H1 (cell line): ENCODE measurements around the gene CACNA2D3. TPM values are rescaled to one million over a fixed set of nuclear protein-coding genes. Genes with fewer than 3 reads are reported as not detected.

ENCODE experiments used
- CTCF ChIA-PET: fragments of 300-600 bp; sonication (Branson Sonifier 250); formaldehyde crosslinking; loops from one replicate; lab custom pipeline; 2021; ENCODE audit not compliant: partially characterized antibody; lab: Charles Lee
- POLR2A ChIA-PET: fragments of 300-600 bp; sonication (Branson Sonifier 250); formaldehyde crosslinking; loops from one replicate; lab custom pipeline; 2021; ENCODE audit warnings: inconsistent platforms; ENCODE audit not compliant: partially characterized antibody; lab: Charles Lee
- DNase-seq, 2 experiments: peaks; one replicate each; pipeline versions ENCODE4 v3.0.0 to v3.0.0-alpha.2; 2010 to 2022; ENCODE audit warnings: low spot score in 2 of 2, low read depth in 1 of 2, mixed read lengths in 1 of 2
- FAIRE-seq: peaks from 2 replicates; lab custom pipeline; 2011; peaks lifted over from hg19 to GRCh38; lab: Jason Lieb, UNC
- H2AFZ ChIP-seq: 2 replicates; pipeline ENCODE4 v1.8.1; 2012; ENCODE audit warnings: low read length, inconsistent platforms
- H2AK5ac ChIP-seq: 2 replicates; pipeline ENCODE4 v1.6.1; 2013; ENCODE audit warnings: low read depth, low read length
- H2BK120ac ChIP-seq: replicated peaks from 2 replicates; pipeline ENCODE3; 2013; ENCODE audit warnings: low read depth, low read length, inconsistent platforms
- H2BK12ac ChIP-seq: 2 replicates; pipeline ENCODE4 v1.6.1; 2013; ENCODE audit warnings: low read depth, low read length
- H2BK15ac ChIP-seq: 2 replicates; pipeline ENCODE4 v1.6.1; 2013; ENCODE audit warnings: low read length
- H2BK20ac ChIP-seq: 2 replicates; pipeline ENCODE4 v1.6.1; 2013; ENCODE audit warnings: low read length
- H2BK5ac ChIP-seq: 2 replicates; pipeline ENCODE4 v1.6.1; 2013; ENCODE audit warnings: low read depth, low read length
- H3K14ac ChIP-seq: 2 replicates; pipeline ENCODE4 v1.6.1; 2013; ENCODE audit warnings: inconsistent platforms; ENCODE audit not compliant: insufficient read length
- H3K18ac ChIP-seq: 2 replicates; pipeline ENCODE4 v1.6.1; 2013; ENCODE audit warnings: low read length; ENCODE audit errors: extremely low read depth
- H3K23ac ChIP-seq: 2 replicates; pipeline ENCODE4 v1.6.1; 2013; ENCODE audit warnings: inconsistent platforms; ENCODE audit not compliant: insufficient read length
- H3K23me2 ChIP-seq: 2 replicates; pipeline ENCODE4 v1.6.1; 2013; ENCODE audit warnings: low read depth, low read length
- H3K27ac ChIP-seq: 2 replicates; pipeline ENCODE4 v1.6.1; 2011; ENCODE audit warnings: low read depth, low read length, inconsistent platforms
- H3K27me3 ChIP-seq, 4 experiments: replicated peaks in 1 of 4; 1 replicate in 1 of 4; 2 replicates in 3 of 4; pipeline versions ENCODE4 v1.6.1 to v1.8.1; 2011 to 2013; ENCODE audit warnings: low read length in 3 of 4, mild to moderate bottlenecking in 3 of 4, inconsistent platforms in 2 of 4, mixed read lengths in 2 of 4, moderate library complexity in 1 of 4; ENCODE audit not compliant: control insufficient read depth in 3 of 4, insufficient read depth in 3 of 4; ENCODE audit errors: extremely low read depth in 1 of 4
- H3K36me3 ChIP-seq, 4 experiments: 2 replicates each; pipeline versions ENCODE4 v1.6.1 to v1.8.1; 2011 to 2013; ENCODE audit warnings: mild to moderate bottlenecking in 4 of 4, low read length in 3 of 4, moderate library complexity in 2 of 4, control low read depth in 1 of 4, inconsistent platforms in 1 of 4; ENCODE audit not compliant: insufficient read depth in 4 of 4, control insufficient read depth in 2 of 4
- H3K4ac ChIP-seq: replicated peaks from 2 replicates; pipeline ENCODE3; 2013; ENCODE audit warnings: low read length, low read depth, mixed read lengths, inconsistent platforms; ENCODE audit not compliant: insufficient read length
- H3K4me1 ChIP-seq, 4 experiments: replicated peaks in 1 of 4; 1 replicate in 1 of 4; 2 replicates in 3 of 4; pipeline versions ENCODE4 v1.6.1 to v1.8.1; 2011 to 2013; ENCODE audit warnings: low read length in 3 of 4, inconsistent platforms in 2 of 4, mixed read lengths in 1 of 4; ENCODE audit not compliant: insufficient read depth in 4 of 4, control insufficient read depth in 3 of 4
- H3K4me2 ChIP-seq, 2 experiments: 2 replicates each; pipeline versions ENCODE4 v1.6.1 to v1.8.1; 2011 to 2013; ENCODE audit warnings: low read depth in 2 of 2, low read length in 2 of 2, control low read depth in 1 of 2, inconsistent platforms in 1 of 2, mild to moderate bottlenecking in 1 of 2; ENCODE audit not compliant: insufficient read depth in 1 of 2
- H3K4me3 ChIP-seq, 4 experiments: fragments of 200-600, 300-600 bp in 1 of 4; sonication (generic), shearing (Covaris generic), sonication (Bioruptor Twin) in 1 of 4; 2 replicates each; pipeline versions ENCODE4 v1.5.1 to v1.8.1; 2011 to 2016; ENCODE audit warnings: low read length in 4 of 4, low read depth in 3 of 4, control low read depth in 2 of 4, inconsistent platforms in 2 of 4, mild to moderate bottlenecking in 2 of 4, mixed read lengths in 1 of 4, moderate library complexity in 1 of 4; ENCODE audit not compliant: insufficient read depth in 2 of 4; ENCODE audit errors: extremely low read depth in 1 of 4
- H3K56ac ChIP-seq: replicated peaks from 2 replicates; pipeline ENCODE3; 2013; ENCODE audit warnings: low read depth, mild to moderate bottlenecking, mixed read lengths, low read length, inconsistent platforms; ENCODE audit not compliant: insufficient read length
- H3K79me1 ChIP-seq: 2 replicates; pipeline ENCODE4 v1.6.1; 2013; ENCODE audit warnings: low read depth, low read length, control low read depth
- H3K79me2 ChIP-seq, 2 experiments: 2 replicates each; pipeline versions ENCODE4 v1.6.1 to v1.8.1; 2012 to 2013; ENCODE audit warnings: low read length in 2 of 2, mild to moderate bottlenecking in 2 of 2, inconsistent platforms in 1 of 2; ENCODE audit not compliant: insufficient read depth in 2 of 2, control insufficient read depth in 1 of 2
- H3K9ac ChIP-seq, 4 experiments: replicated peaks in 1 of 4; 1 replicate in 1 of 4; 2 replicates in 3 of 4; pipeline versions ENCODE4 v1.6.1 to v1.8.1; 2011 to 2013; ENCODE audit warnings: low read depth in 3 of 4, low read length in 3 of 4, control low read depth in 2 of 4, mild to moderate bottlenecking in 2 of 4, moderate library complexity in 2 of 4, inconsistent platforms in 1 of 4; ENCODE audit errors: extremely low read depth in 1 of 4
- H3K9me3 ChIP-seq, 2 experiments: 2 replicates each; pipeline versions ENCODE4 v1.6.1 to v1.8.1; 2012 to 2013; ENCODE audit warnings: mild to moderate bottlenecking in 2 of 2, moderate library complexity in 2 of 2, control low read depth in 1 of 2, inconsistent platforms in 1 of 2, low read depth in 1 of 2, low read length in 1 of 2, mixed read lengths in 1 of 2; ENCODE audit not compliant: insufficient read depth in 2 of 2
- H4K20me1 ChIP-seq, 2 experiments: replicated peaks in 1 of 2; 2 replicates each; pipeline versions ENCODE3 to v1.8.1; 2011 to 2013; ENCODE audit warnings: inconsistent platforms in 2 of 2, low read length in 2 of 2, mild to moderate bottlenecking in 1 of 2; ENCODE audit not compliant: insufficient read depth in 2 of 2, control insufficient read depth in 1 of 2
- H4K5ac ChIP-seq: 2 replicates; pipeline ENCODE4 v1.6.1; 2013; ENCODE audit warnings: low read length, low read depth, mixed read lengths, inconsistent platforms; ENCODE audit not compliant: insufficient read length
- H4K8ac ChIP-seq: 2 replicates; pipeline ENCODE4 v1.8.0; 2013; ENCODE audit warnings: mild to moderate bottlenecking, moderate library complexity, low read length, inconsistent platforms; ENCODE audit not compliant: insufficient read depth; ENCODE audit errors: extremely low read depth
- H4K91ac ChIP-seq: replicated peaks from 2 replicates; pipeline ENCODE3; 2013; ENCODE audit warnings: low read length, mixed read lengths, inconsistent platforms; ENCODE audit not compliant: insufficient read length
- CHD2 ChIP-seq: IDR thresholded peaks from 2 replicates; pipeline ENCODE4 v1.6.1; 2012; ENCODE audit warnings: low read length, improper control_type of control experiment
- CTCF ChIP-seq, 3 experiments: IDR thresholded peaks; 1 replicate in 2 of 3; 2 replicates in 1 of 3; pipeline versions ENCODE4 v1.5.1 to v1.6.1; 2011; ENCODE audit warnings: low read length in 3 of 3, mild to moderate bottlenecking in 3 of 3, inconsistent platforms in 2 of 3, low read depth in 1 of 3, moderate library complexity in 1 of 3; ENCODE audit not compliant: insufficient read depth in 1 of 3; ENCODE audit errors: control extremely low read depth in 1 of 3
- EZH2 ChIP-seq: fragments of 200-600 bp; sonication (generic); IDR thresholded peaks from 2 replicates; pipeline ENCODE4 v1.7.1; 2012; ENCODE audit warnings: low read depth, mild to moderate bottlenecking, moderate library complexity, low read length, inconsistent platforms; ENCODE audit not compliant: severe bottlenecking
- RBBP5 ChIP-seq: IDR thresholded peaks from 2 replicates; pipeline ENCODE4 v1.7.1; 2012; ENCODE audit warnings: low read depth, mild to moderate bottlenecking, inconsistent platforms, low read length, moderate library complexity, borderline replicate concordance
- SUZ12 ChIP-seq: fragments of 200-600 bp; sonication (generic); IDR thresholded peaks from 2 replicates; pipeline ENCODE4 v1.6.1; 2012; ENCODE audit warnings: mild to moderate bottlenecking, inconsistent platforms, low read length, moderate library complexity, mixed read lengths
- ZNF274 ChIP-seq: IDR thresholded peaks from 2 replicates; pipeline ENCODE4 v1.7.0; 2012; ENCODE audit warnings: low read length, borderline replicate concordance; ENCODE audit errors: extremely low read depth
- WGBS, 2 experiments: shearing (Covaris generic) in 1 of 2; methylation state at CpG; one replicate each; pipeline versions ENCODE4 v1.1.6 to v1.1.7; 2013 to 2015; ENCODE audit warnings: low lambda C conversion rate in 2 of 2, mixed read lengths in 2 of 2, inconsistent platforms in 1 of 2, low coverage in 1 of 2, missing lambda C conversion rate in 1 of 2; ENCODE audit not compliant: insufficient replicate concordance in 2 of 2, insufficient coverage in 1 of 2, insufficient read length in 1 of 2; ENCODE audit errors: extremely low coverage in 1 of 2, missing lambda C conversion rate in 1 of 2; 5-methylcytosine and 5-hydroxymethylcytosine counted together
- polyA plus RNA-seq, 7 experiments: library from polyadenylated mRNA; depleted of rRNA in 3 of 7; stranded (reverse) in 5 of 7; unstranded in 2 of 7; fragments of >200 nt in 5 of 7; fragments of 200-250 nt in 2 of 7; gene quantifications; 1 replicate in 5 of 7; 2 replicates in 1 of 7; 4 replicates in 1 of 7; pipeline versions ENCODE4 v1.2.1 to v1.2.3, GENCODE V29; 2011 to 2013; ENCODE audit warnings: missing spikeins in 2 of 7, mixed read lengths in 2 of 7
- total RNA-seq: library from RNA; stranded (reverse); fragmentation: NEBNext Ultra II Directional; extraction: Animal tissue kit (Norgen Biotek cat#: 25700); gene quantifications from 2 replicates; pipeline ENCODE4 v1.2.1, GENCODE V29; 2021

CACNA2D3 gene
- total and polyA plus RNA-seq, 2 of the 8 experiments (the other 6 are each of a cell fraction or from before 2014, with no cell fraction given) = 1.5 to 1.8 TPM

- H3K4me2 ChIP-seq = no peak overlapping the region
- no peak for TF ChIP-seq ZNF274
- no peak for TF ChIP-seq CTCF (IDR thresholded peaks at IDR 0.05; ENCODE audit: control extremely low read depth in 1 of 3, insufficient read depth in 1 of 3, low read depth in 1 of 3, low read length in 3 of 3)
- no peak for TF ChIP-seq SUZ12
- TF ChIP-seq RBBP5 = no peak
- TF ChIP-seq CHD2 = no peak
- TF ChIP-seq EZH2 = no peak
- TF ChIP-seq, all 59 proteins: peak for 0
- Histone ChIP-seq H3K9me3 (no peaks in the 10 kb centered on the region), H2BK20ac (no peak overlapping the region), H3K4me1 (peaks cover 0 to 3% (median 0%) of the 10 kb centered on the region in 4 experiments; a peak in 4 of 7 replicates), H2AK5ac (no peak overlapping the region), H3K14ac (no peak overlapping the region), H3K23me2 (peaks cover 2% of the 10 kb centered on the region; the same call in 1 of the 2 replicates), H3K79me2 (no peaks in the 10 kb centered on the region), H3K27me3 (no peaks in the 10 kb centered on the region), H3K27ac (no peak overlapping the region), H3K23ac (no peak overlapping the region), H4K91ac (no peak overlapping the region), H4K5ac (no peak overlapping the region), H4K8ac (no peak overlapping the region), H2BK15ac (no peak overlapping the region), H3K4me3 (no peak overlapping the region), H3K36me3 (no peaks in the 10 kb centered on the region), H3K79me1 (no peaks in the 10 kb centered on the region), H3K4ac (no peak overlapping the region), H4K20me1 (peaks cover 0 to under 1% of the 10 kb centered on the region in 2 experiments), H3K9ac (no peak overlapping the region), H3K18ac (no peak overlapping the region), H2BK5ac (no peak overlapping the region), H2BK12ac (no peak overlapping the region), H2BK120ac (no peak overlapping the region), H3K56ac (no peak overlapping the region), H2AFZ (no peak overlapping the region)
- 94% methylated on average over 7 of the region's 7 CpGs; no CpG with 5 or more reads in 1 of the 2 experiments for WGBS, 2 experiments
- FAIRE-seq (no peak), DNase-seq (no peak)
- ChIA-PET POLR2A (no interaction called here), CTCF (interaction anchor here (0.8 to 1.7 kb wide), 4 partner anchors 13 to 446 kb away, joined by 3 to 8 read pairs (median 3); no protein-coding TSS in a partner anchor)
These were observed 752.6 kb downstream of the CACNA2D3 start for GRCh38 chr3:54874816-54875556.
